DND-41 (cell line): ENCODE data around the gene ARHGAP4.

Experiments used
- CTCF ChIP-seq: IDR thresholded peaks from 2 replicates; pipeline ENCODE4 v1.5.1; 2012; ENCODE audit warnings: borderline replicate concordance, low read length, moderate library complexity, mild to moderate bottlenecking; ENCODE audit not compliant: poor library complexity, severe bottlenecking; ENCODE audit errors: extremely low read depth
- EZH2 ChIP-seq: IDR thresholded peaks from 3 replicates; pipeline ENCODE4 v1.6.1; 2012; ENCODE audit warnings: borderline replicate concordance, low read depth, mild to moderate bottlenecking, moderate library complexity, low read length, inconsistent platforms; ENCODE audit not compliant: severe bottlenecking

GRCh38 chrX:153968754-153969124, 42.7 kb upstream of the ARHGAP4 start:
- no peak for TF ChIP-seq EZH2
- TF ChIP-seq CTCF = peak; percentile 52
